Sigmoid colon (tissue), 4 donors: Measurements from ENCODE around the gene CNOT6.
A peak's percentile ranks its signal among the peaks of the same experiment; 100 is the strongest.

Experiments
- CTCF ChIP-seq, 4 experiments: fragments of 450-650 bp in 3 of 4; fragments of 200-600 bp in 1 of 4; IDR thresholded peaks; one replicate each; pipeline ENCODE4 v1.5.1; 2016 to 2019; ENCODE audit warnings: antibody characterized with exemption in 4 of 4, mild to moderate bottlenecking in 3 of 4, moderate library complexity in 2 of 4
- EP300 ChIP-seq, 4 donors: sonication (generic); formaldehyde crosslinking; IDR thresholded peaks; one replicate each; pipeline ENCODE4 v1.6.1; 2017; ENCODE audit warnings: antibody characterized with exemption in 4 of 4

DNA sequence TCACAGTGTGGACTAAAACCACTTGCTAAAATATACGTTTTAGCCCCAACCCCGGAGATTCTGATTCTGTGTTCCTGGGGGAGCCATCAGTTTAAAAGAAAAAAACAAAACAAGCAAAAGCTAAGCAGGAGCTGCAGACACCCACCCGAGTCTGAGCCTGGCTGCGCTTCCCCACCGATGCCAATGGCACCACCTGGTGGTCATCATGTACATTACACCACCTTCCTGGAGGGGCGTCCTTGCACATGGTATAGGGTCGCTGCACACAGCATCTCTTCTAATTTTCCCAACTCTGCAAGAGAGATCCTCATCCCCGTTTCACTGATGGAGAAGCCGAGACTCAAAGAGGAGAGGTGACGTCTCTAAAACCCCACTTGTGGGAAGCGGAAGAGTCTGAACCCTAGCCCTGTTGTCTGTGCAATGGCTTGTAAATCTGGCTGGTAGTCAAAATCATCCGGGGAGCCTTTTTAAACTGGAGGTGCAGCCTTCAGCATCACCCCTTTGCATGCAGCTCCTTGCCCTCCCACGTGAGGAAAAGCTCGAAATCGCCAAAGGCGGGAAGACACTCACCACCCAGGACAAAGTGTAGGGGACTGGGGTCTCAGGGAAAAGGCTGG, 23.1 kb upstream of the CNOT6 start:
- peak; percentile 51 to 92 (median 80) for TF ChIP-seq CTCF (IDR thresholded peaks at IDR 0.05)
- no peak for TF ChIP-seq EP300 (IDR thresholded peaks at IDR 0.05)
